WTC11 (cell line): ENCODE measurements around the gene ASCL2. TPM values are rescaled to one million over a fixed set of nuclear protein-coding genes. Genes with fewer than 3 reads are reported as not detected.

Experiments
- ATAC-seq: fragments of 200-7000 bp; cut with Tn5 transposase; 2 replicates; pipeline ENCODE4 v1.10.0; 2021; ENCODE audit warnings: mild to moderate bottlenecking, moderate library complexity
- CTCF ChIA-PET: fragments of 300-600 bp; sonication (Branson Sonifier 250); formaldehyde crosslinking; loops from one replicate; lab custom pipeline; 2021; ENCODE audit warnings: antibody characterized with exemption; lab: Charles Lee
- POLR2A ChIA-PET: fragments of 350-600 bp; sonication (Branson Sonifier 250); formaldehyde crosslinking; loops from one replicate; lab custom pipeline; 2021; ENCODE audit warnings: antibody characterized with exemption; lab: Charles Lee
- DNase-seq: peaks from one replicate; pipeline ENCODE4 v3.0.0; 2021; ENCODE audit warnings: low spot score
- H3K27ac Mint-ChIP-seq: 2 replicates; pipeline ENCODE4 v1.8.0; 2021; ENCODE audit warnings: mixed read lengths
- H3K27me3 Mint-ChIP-seq: 2 replicates; pipeline ENCODE4 v1.8.0; 2021; ENCODE audit warnings: low read depth, mild to moderate bottlenecking, moderate library complexity, mixed read lengths
- H3K36me3 Mint-ChIP-seq: 2 replicates; pipeline ENCODE4 v1.8.0; 2021; ENCODE audit warnings: mixed read lengths
- H3K4me1 Mint-ChIP-seq: 2 replicates; pipeline ENCODE4 v1.8.0; 2022; ENCODE audit warnings: mixed read lengths
- H3K4me3 Mint-ChIP-seq: 2 replicates; pipeline ENCODE4 v1.8.0; 2021; ENCODE audit warnings: mild to moderate bottlenecking, moderate library complexity, mixed read lengths
- H3K9me3 Mint-ChIP-seq: 2 replicates; pipeline ENCODE4 v1.8.0; 2021; ENCODE audit warnings: mixed read lengths
- ATF1 ChIP-seq: sonication (generic); formaldehyde crosslinking; IDR thresholded peaks from 2 replicates; pipeline ENCODE4 v1.8.1; 2023; ENCODE audit warnings: mild to moderate bottlenecking, moderate library complexity, missing genetic modification reagents
- CREB1 ChIP-seq: sonication (generic); formaldehyde crosslinking; IDR thresholded peaks from 2 replicates; pipeline ENCODE4 v1.8.0; 2023; ENCODE audit warnings: mild to moderate bottlenecking, missing genetic modification reagents
- CREM ChIP-seq: sonication (generic); formaldehyde crosslinking; IDR thresholded peaks from 2 replicates; pipeline ENCODE4 v1.8.1; 2022; ENCODE audit warnings: mild to moderate bottlenecking, missing genetic modification reagents, moderate library complexity
- ELF4 ChIP-seq: sonication (generic); formaldehyde crosslinking; IDR thresholded peaks from 2 replicates; pipeline ENCODE4 v1.8.1; 2022; ENCODE audit warnings: low read depth, mild to moderate bottlenecking, moderate library complexity, missing genetic modification reagents
- FOXJ3 ChIP-seq: sonication (generic); formaldehyde crosslinking; IDR thresholded peaks from 2 replicates; pipeline ENCODE4 v1.9.0; 2021; ENCODE audit warnings: missing genetic modification reagents, mild to moderate bottlenecking, borderline replicate concordance
- HMGA2 ChIP-seq: fragments of 250-450 bp; sonication (Bioruptor Pico); IDR thresholded peaks from 2 replicates; pipeline ENCODE4 v1.4.0; 2021; ENCODE audit warnings: mild to moderate bottlenecking, moderate library complexity
- KAT7 ChIP-seq: sonication (generic); formaldehyde crosslinking; IDR thresholded peaks from 2 replicates; pipeline ENCODE4 v1.8.1; 2023; ENCODE audit warnings: missing genetic modification reagents, mild to moderate bottlenecking, borderline replicate concordance
- NFYB ChIP-seq: sonication (generic); formaldehyde crosslinking; conservative IDR thresholded peaks from 2 replicates; pipeline ENCODE4 v1.8.0; 2022; ENCODE audit warnings: low read depth, missing genetic modification reagents
- NR2C2 ChIP-seq: sonication (generic); formaldehyde crosslinking; IDR thresholded peaks from 2 replicates; pipeline ENCODE4 v1.8.0; 2022; ENCODE audit warnings: mild to moderate bottlenecking, missing genetic modification reagents
- NR3C1 ChIP-seq: sonication (generic); formaldehyde crosslinking; conservative IDR thresholded peaks from 2 replicates; pipeline ENCODE4 v1.8.1; 2023; ENCODE audit warnings: low read depth, mild to moderate bottlenecking, missing genetic modification reagents
- OVOL2 ChIP-seq: fragments of 250-450 bp; sonication (Bioruptor Pico); IDR thresholded peaks from 2 replicates; pipeline ENCODE4 v1.9.0; 2021; ENCODE audit warnings: mild to moderate bottlenecking, borderline replicate concordance
- SP1 ChIP-seq: sonication (generic); formaldehyde crosslinking; conservative IDR thresholded peaks from 2 replicates; pipeline ENCODE4 v1.8.1; 2022; ENCODE audit warnings: missing genetic modification reagents
- TEAD1 ChIP-seq: sonication (generic); formaldehyde crosslinking; IDR thresholded peaks from 2 replicates; pipeline ENCODE4 v1.8.0; 2022; ENCODE audit warnings: mild to moderate bottlenecking, missing genetic modification reagents
- ZBTB21 ChIP-seq: sonication (generic); formaldehyde crosslinking; IDR thresholded peaks from 2 replicates; pipeline ENCODE4 v1.8.1; 2023; ENCODE audit warnings: mild to moderate bottlenecking, missing genetic modification reagents, borderline replicate concordance
- ZNF263 ChIP-seq: sonication (generic); formaldehyde crosslinking; IDR thresholded peaks from 2 replicates; pipeline ENCODE4 v1.8.1; 2022; ENCODE audit warnings: low read depth, mild to moderate bottlenecking, moderate library complexity, missing genetic modification reagents
- ZNF396 ChIP-seq: fragments of 250-450 bp; sonication (Bioruptor Pico); IDR thresholded peaks from 2 replicates; pipeline ENCODE4 v1.8.0; 2021; ENCODE audit warnings: mild to moderate bottlenecking, moderate library complexity, borderline replicate concordance
- total RNA-seq: library from RNA; stranded (reverse); gene quantifications from 3 replicates; pipeline ENCODE4 v1.2.3, GENCODE V29; 2021
- TF ChIP-seq, protein P1 (sequence below): sonication (generic); formaldehyde crosslinking; IDR thresholded peaks from 2 replicates; pipeline ENCODE4 v1.8.1; 2023; ENCODE audit warnings: mild to moderate bottlenecking, missing genetic modification reagents
- TF ChIP-seq, protein P2 (sequence below): sonication (generic); formaldehyde crosslinking; IDR thresholded peaks from 2 replicates; pipeline ENCODE4 v1.8.0; 2023; ENCODE audit warnings: missing genetic modification reagents, mild to moderate bottlenecking, borderline replicate concordance
- TF ChIP-seq, protein P3 (sequence below): sonication (generic); formaldehyde crosslinking; IDR thresholded peaks from 2 replicates; pipeline ENCODE4 v1.8.0; 2023; ENCODE audit warnings: mild to moderate bottlenecking, missing genetic modification reagents
- TF ChIP-seq, protein P4 (sequence below): sonication (generic); formaldehyde crosslinking; IDR thresholded peaks from 2 replicates; pipeline ENCODE4 v1.8.0; 2022; ENCODE audit warnings: missing genetic modification reagents

ASCL2 gene
- total RNA-seq, 1 experiment from 2014 or later = 0.24 TPM

DNA sequence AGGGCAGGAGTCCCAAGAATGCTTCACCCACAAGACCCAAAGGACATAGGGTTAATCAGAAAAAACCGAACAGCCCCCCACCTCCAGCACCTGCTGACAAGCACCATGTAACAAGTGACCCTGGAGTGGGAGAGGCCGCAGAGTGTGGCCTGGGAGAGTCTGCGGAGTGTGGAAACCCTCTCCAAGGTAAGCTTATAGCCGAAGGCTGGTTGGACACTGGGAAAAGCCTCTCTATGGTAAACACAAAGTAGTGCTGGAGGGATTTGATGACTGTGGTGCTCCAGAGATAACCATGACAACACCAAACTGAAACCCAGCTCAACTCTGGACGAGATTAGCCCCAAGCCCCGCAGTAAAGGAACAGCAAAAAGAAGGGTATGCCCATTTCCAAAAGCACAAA, 19.2 kb downstream of the ASCL2 start:
- peaks cover 27% of the 10 kb centered on the region for H3K27me3 Mint-ChIP-seq
- CTCF ChIA-PET = interaction anchor here (1.6 kb wide), 1 partner anchor 54 kb away, joined by 4 read pairs; no protein-coding TSS in a partner anchor
- no peak for TF ChIP-seq ELF4
- TF ChIP-seq ZBTB21 = no peak
- no peak for TF ChIP-seq NR3C1
- no peak for TF ChIP-seq NR2C2 (CRISPR knock-in tag)
- TF ChIP-seq, protein P1, sequence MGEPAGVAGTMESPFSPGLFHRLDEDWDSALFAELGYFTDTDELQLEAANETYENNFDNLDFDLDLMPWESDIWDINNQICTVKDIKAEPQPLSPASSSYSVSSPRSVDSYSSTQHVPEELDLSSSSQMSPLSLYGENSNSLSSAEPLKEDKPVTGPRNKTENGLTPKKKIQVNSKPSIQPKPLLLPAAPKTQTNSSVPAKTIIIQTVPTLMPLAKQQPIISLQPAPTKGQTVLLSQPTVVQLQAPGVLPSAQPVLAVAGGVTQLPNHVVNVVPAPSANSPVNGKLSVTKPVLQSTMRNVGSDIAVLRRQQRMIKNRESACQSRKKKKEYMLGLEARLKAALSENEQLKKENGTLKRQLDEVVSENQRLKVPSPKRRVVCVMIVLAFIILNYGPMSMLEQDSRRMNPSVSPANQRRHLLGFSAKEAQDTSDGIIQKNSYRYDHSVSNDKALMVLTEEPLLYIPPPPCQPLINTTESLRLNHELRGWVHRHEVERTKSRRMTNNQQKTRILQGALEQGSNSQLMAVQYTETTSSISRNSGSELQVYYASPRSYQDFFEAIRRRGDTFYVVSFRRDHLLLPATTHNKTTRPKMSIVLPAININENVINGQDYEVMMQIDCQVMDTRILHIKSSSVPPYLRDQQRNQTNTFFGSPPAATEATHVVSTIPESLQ (CRISPR knock-in tag) = no peak
- no peak for TF ChIP-seq FOXJ3
- no peak for TF ChIP-seq ZNF396 (CRISPR knock-in tag)
- no peak for TF ChIP-seq CREM (CRISPR knock-in tag)
- TF ChIP-seq, protein P2, sequence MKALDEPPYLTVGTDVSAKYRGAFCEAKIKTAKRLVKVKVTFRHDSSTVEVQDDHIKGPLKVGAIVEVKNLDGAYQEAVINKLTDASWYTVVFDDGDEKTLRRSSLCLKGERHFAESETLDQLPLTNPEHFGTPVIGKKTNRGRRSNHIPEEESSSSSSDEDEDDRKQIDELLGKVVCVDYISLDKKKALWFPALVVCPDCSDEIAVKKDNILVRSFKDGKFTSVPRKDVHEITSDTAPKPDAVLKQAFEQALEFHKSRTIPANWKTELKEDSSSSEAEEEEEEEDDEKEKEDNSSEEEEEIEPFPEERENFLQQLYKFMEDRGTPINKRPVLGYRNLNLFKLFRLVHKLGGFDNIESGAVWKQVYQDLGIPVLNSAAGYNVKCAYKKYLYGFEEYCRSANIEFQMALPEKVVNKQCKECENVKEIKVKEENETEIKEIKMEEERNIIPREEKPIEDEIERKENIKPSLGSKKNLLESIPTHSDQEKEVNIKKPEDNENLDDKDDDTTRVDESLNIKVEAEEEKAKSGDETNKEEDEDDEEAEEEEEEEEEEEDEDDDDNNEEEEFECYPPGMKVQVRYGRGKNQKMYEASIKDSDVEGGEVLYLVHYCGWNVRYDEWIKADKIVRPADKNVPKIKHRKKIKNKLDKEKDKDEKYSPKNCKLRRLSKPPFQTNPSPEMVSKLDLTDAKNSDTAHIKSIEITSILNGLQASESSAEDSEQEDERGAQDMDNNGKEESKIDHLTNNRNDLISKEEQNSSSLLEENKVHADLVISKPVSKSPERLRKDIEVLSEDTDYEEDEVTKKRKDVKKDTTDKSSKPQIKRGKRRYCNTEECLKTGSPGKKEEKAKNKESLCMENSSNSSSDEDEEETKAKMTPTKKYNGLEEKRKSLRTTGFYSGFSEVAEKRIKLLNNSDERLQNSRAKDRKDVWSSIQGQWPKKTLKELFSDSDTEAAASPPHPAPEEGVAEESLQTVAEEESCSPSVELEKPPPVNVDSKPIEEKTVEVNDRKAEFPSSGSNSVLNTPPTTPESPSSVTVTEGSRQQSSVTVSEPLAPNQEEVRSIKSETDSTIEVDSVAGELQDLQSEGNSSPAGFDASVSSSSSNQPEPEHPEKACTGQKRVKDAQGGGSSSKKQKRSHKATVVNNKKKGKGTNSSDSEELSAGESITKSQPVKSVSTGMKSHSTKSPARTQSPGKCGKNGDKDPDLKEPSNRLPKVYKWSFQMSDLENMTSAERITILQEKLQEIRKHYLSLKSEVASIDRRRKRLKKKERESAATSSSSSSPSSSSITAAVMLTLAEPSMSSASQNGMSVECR (CRISPR knock-in tag) = no peak
- TF ChIP-seq, protein P3, sequence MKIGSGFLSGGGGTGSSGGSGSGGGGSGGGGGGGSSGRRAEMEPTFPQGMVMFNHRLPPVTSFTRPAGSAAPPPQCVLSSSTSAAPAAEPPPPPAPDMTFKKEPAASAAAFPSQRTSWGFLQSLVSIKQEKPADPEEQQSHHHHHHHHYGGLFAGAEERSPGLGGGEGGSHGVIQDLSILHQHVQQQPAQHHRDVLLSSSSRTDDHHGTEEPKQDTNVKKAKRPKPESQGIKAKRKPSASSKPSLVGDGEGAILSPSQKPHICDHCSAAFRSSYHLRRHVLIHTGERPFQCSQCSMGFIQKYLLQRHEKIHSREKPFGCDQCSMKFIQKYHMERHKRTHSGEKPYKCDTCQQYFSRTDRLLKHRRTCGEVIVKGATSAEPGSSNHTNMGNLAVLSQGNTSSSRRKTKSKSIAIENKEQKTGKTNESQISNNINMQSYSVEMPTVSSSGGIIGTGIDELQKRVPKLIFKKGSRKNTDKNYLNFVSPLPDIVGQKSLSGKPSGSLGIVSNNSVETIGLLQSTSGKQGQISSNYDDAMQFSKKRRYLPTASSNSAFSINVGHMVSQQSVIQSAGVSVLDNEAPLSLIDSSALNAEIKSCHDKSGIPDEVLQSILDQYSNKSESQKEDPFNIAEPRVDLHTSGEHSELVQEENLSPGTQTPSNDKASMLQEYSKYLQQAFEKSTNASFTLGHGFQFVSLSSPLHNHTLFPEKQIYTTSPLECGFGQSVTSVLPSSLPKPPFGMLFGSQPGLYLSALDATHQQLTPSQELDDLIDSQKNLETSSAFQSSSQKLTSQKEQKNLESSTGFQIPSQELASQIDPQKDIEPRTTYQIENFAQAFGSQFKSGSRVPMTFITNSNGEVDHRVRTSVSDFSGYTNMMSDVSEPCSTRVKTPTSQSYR (CRISPR knock-in tag) = no peak

DNA sequence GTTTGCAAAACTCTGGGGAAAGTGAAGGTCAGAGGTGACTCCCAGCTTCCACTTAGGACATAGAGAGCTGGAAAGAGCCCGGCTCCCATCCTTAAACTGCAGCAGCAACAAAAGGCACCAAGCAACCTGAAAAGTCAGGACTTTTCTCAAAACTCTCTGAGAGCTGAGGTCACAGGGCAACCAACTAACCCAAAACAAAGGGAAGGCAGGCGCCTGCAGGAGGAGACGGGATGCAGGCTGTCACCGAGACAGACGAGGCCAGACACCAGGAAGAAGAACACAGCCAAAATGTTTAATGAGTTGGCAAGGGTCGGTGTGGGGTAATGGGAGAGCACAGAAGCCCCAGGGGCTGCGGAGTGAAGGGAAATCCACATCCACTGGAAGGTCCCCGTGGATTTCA, 19.9 kb downstream of the ASCL2 start:
- peaks cover 29% of the 10 kb centered on the region for H3K27me3 Mint-ChIP-seq

More for the DNA sequence above, 19.2 kb downstream of the ASCL2 start:
- Mint-ChIP-seq H3K36me3 (no peaks in the 10 kb centered on the region), H3K4me3 (no peak overlapping the region), H3K9me3 (peaks cover 7% of the 10 kb centered on the region), H3K27ac (no peak overlapping the region), H3K4me1 (no peaks in the 10 kb centered on the region)
- ATAC-seq = no peak
- POLR2A ChIA-PET = no interaction called here
- no peak for DNase-seq

More for the DNA sequence above, 19.9 kb downstream of the ASCL2 start:
- no peak for DNase-seq
- ChIA-PET POLR2A (no interaction called here), CTCF (interaction anchor here (1.6 kb wide), 1 partner anchor 54 kb away, joined by 4 read pairs; no protein-coding TSS in a partner anchor)
- no peaks in the 10 kb centered on the region for H3K4me1 Mint-ChIP-seq
- peaks cover 7% of the 10 kb centered on the region for H3K9me3 Mint-ChIP-seq
- ATAC-seq = no peak
- no peaks in the 10 kb centered on the region for H3K36me3 Mint-ChIP-seq
- no peak for TF ChIP-seq ZNF263 (CRISPR knock-in tag)
- TF ChIP-seq, protein P4, sequence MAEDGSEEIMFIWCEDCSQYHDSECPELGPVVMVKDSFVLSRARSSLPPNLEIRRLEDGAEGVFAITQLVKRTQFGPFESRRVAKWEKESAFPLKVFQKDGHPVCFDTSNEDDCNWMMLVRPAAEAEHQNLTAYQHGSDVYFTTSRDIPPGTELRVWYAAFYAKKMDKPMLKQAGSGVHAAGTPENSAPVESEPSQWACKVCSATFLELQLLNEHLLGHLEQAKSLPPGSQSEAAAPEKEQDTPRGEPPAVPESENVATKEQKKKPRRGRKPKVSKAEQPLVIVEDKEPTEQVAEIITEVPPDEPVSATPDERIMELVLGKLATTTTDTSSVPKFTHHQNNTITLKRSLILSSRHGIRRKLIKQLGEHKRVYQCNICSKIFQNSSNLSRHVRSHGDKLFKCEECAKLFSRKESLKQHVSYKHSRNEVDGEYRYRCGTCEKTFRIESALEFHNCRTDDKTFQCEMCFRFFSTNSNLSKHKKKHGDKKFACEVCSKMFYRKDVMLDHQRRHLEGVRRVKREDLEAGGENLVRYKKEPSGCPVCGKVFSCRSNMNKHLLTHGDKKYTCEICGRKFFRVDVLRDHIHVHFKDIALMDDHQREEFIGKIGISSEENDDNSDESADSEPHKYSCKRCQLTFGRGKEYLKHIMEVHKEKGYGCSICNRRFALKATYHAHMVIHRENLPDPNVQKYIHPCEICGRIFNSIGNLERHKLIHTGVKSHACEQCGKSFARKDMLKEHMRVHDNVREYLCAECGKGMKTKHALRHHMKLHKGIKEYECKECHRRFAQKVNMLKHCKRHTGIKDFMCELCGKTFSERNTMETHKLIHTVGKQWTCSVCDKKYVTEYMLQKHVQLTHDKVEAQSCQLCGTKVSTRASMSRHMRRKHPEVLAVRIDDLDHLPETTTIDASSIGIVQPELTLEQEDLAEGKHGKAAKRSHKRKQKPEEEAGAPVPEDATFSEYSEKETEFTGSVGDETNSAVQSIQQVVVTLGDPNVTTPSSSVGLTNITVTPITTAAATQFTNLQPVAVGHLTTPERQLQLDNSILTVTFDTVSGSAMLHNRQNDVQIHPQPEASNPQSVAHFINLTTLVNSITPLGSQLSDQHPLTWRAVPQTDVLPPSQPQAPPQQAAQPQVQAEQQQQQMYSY = no peak
- TF ChIP-seq OVOL2 (CRISPR knock-in tag) = no peak
- TF ChIP-seq ATF1 = no peak
- TF ChIP-seq SP1 = no peak
- TF ChIP-seq NFYB (CRISPR knock-in tag) = no peak
- TF ChIP-seq CREB1 (CRISPR knock-in tag) = no peak
- TF ChIP-seq KAT7 (CRISPR knock-in tag) = no peak
- TF ChIP-seq TEAD1 (CRISPR knock-in tag) = no peak
- no peak for TF ChIP-seq HMGA2 (CRISPR knock-in tag)
- TF ChIP-seq, all 79 proteins: peak for 0
- H3K4me3 Mint-ChIP-seq = no peak overlapping the region
- no peak overlapping the region for H3K27ac Mint-ChIP-seq
